HG03280 (cell line): ENCODE data around the gene EPB41L4B.

Experiments used
- ATAC-seq: cut with Tn5 transposase; IDR thresholded peaks from one replicate; pipeline ENCODE4 v1.9.1; 2021; ENCODE audit warnings: mild to moderate bottlenecking, moderate library complexity; ENCODE audit not compliant: unreplicated experiment

The EPB41L4B gene

DNA sequence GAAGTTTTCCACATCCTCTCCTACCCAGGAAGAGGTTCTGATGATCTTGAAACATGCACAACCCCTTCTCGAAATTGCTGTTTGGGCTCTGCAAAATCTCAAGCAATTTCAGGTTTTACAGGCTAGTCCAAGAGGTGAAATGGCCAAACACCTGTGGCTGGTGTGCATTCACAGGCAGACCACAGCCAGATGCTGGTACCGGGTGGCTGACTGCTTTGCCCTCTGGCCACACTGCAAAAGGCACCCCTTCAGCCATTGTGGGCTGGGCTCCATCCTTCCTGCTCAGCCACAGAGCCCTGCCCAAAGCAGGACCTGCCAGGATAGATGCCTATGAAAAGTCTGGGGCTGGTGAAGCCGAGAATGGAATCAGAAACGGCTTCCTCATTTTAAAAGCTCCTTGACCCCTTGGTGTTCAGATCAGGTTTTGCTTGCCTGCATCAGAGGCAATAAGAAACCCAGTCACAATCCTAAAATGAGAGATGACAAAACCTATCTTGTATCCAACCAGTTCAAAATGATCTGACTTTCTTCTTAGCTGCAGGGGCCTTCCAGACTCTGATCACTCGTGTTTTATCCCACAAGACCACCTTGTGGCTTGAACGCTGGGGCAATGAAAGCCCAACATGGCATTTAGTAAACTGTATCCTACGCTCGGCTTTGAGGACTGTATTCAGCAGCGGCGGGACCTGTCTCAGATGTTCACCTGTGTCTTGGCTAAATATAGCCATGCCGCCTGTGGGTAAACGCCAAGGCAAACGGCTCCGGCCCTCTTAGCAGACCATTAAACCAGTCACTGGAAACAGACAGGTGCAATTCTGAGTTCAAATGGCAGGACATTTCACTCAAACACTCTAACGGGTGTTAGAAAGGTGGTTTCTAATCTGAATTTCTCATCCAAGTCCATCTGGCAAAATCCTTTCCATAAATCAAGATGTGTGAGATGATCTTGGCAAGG lies 49.6 kb downstream of the EPB41L4B start:
- no peak for ATAC-seq

DNA sequence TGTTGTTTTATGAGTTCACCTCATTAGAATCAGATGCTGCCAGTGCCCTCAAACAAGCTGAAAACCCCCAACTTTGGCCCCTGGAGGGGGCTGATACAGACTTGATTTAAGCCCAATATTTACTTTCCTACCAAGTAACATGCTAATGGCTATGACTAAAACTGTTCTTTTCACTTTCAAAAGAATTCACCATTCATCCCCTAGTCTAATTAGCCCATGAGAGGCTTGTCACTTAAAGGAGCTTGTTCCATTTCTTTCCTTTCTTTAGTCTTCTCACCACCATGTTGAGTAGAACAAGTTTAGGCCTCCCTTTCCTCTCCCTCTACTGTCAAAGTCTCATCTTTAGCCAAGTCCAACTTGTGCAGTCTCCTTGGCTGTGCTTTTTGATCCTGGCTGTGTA lies 50.4 kb downstream of the EPB41L4B start:
- no peak for ATAC-seq

DNA sequence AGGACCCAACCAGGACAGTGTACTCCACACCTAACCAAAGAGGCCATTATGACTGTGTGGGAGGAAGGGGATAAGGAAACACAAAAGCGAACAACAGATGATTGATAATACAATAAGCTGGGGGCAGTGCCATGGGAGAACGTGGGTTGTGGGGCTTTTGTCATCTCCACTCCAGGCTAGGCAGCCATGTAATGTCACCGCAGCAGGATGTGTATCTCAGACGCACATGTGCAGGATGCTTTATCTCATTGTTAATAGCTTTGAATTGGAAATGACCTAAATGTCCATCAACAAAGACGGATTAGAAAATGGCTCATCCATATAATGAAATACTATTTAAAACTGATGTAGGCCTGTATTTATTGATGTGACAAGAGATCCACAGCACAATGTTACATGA lies 51.0 kb downstream of the EPB41L4B start:
- no peak for ATAC-seq

DNA sequence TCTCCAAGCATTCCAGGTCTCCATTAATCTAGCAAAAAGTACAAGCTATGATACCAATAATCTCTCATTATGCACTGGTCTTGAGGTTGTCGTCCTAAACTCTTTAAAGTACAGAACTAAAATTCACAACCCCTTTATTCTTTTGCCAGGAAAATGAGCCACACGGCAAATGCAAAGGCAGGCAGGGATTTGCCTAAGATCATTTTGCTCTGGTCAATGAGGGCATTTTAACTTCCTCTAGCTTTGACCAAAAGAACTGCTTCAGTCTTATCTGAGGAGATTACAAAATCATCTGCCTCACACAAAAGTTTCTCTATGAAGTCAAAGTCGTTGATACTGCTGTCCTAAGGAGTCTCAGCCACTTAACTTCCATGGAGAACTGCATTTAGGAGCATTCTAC lies 51.8 kb downstream of the EPB41L4B start:
- no peak for ATAC-seq

DNA sequence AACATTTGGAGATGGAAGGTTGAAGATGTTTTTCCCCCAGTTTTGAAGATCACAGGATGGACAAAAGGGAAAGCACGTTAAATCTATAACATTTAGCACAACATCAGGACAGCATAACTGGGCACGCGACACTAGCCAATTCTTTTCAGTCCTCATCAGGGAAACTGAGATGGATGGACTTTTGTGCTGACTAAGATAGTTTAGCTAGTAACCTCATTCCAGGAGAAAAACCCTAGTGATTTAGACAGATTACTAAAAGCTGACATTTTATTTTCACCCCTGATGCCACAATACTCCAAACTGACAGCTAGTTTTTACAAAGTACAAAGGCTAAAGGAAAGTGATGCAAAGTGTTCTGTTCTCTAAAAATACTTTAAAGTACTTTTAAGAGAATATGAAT lies 53.3 kb downstream of the EPB41L4B start:
- no peak for ATAC-seq

DNA sequence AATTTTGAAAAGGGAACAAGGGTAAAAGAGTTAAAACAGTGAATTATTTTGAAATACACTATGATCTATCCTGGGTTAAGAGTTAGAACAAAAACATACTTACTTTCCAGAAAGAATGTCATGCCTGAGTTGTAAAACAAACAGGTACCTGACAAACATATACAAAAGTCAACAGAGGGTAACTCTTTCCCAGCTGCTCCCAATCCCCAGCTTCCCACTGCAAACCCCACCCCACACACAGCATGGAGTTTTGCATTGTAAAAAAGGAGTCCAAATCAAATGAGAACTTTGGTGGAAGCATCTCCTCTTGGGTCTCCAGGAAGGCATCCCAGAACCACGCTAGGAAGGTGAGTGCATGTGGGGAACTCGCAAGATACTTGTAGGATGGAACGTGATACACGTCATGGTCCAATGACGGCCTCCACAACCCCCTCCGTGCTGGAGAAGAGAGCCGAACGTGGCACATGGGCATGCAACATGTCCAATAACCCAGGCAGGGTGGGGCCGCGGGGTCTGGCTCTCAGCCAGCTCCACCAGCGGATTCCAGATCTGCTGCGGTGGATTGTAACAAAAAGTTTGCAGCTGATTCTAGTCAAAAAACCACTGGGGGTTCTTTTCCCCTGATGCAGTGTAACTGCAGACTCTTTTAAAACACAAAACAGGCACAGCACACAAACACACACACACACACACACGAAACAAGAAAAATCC lies 55.8 kb downstream of the EPB41L4B start:
- no peak for ATAC-seq

DNA sequence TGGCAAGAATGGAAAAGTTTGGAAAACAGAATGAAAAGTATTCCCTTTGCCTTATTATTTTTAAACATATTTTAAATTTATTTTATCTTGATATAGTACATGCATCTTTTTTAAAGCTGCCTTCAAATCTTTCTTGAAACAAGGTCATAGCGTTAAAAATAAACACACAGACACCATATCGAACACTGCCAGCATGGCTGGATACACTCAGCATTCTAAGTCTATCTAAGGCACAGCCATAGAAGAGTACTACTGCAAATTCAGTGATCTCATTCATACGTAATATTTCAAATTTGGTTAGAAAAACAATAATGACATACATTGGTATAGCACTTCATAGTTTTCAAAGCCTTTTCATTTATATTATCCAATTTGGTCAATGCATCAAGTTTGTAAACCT lies 57.5 kb downstream of the EPB41L4B start:
- ATAC-seq: no peak

DNA sequence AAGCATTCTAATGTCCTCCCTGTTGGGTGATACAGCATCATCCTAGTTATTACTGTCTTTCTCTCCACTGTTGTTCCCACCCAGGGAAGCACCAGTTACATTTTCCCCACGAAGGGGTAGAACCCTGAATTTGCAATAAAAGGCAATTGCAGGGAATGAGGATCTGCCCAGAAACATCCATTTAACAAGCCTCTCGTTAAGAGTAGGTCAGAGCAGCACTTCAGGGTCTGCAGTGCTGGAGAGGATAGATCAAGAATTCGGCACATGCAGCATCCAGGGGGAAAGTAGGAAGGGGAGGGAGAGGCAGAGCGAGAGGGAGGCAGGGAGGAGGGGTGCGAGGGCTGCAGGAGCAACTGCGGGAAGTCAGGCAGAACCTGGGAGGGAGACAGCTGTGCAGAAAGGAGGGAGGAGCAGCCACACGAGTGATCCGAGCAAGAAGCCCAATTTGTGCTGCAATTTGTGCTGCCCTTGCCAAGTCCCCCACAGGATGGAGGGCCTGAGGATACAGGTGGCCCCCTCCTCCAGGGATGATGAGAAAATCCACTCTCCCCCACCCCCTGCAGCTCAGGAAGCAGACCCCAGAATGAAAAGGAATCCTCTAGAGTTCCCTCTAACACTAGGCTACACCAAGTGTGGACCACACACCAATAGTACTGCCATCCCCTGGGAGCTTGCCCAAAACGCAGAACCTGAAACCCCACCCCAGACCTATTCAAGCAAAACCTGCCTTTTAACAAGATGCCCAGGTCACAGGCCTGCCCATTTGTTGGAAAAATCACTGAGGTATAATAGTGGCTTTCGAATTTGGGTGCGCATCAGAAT lies 62.2 kb downstream of the EPB41L4B start:
- ATAC-seq: no peak

DNA sequence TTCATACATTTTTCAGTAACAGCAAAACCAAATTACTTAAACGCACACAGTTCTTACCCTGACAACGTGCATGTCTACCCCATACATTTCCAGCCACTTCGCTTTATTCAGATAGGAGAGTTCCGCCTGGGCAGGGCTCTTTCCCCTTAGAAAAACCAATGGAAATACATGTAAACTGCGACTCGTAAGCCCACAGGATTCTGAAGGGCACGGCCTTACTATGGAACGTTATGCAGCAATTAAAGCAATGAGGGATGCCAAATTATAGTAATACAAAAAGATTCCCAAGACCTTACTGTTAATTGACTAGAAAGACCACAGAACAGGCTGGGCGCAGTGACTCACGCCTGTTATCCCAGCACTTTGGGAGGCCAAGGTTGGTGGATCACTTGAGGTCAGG lies 64.5 kb downstream of the EPB41L4B start:
- ATAC-seq: no peak

DNA sequence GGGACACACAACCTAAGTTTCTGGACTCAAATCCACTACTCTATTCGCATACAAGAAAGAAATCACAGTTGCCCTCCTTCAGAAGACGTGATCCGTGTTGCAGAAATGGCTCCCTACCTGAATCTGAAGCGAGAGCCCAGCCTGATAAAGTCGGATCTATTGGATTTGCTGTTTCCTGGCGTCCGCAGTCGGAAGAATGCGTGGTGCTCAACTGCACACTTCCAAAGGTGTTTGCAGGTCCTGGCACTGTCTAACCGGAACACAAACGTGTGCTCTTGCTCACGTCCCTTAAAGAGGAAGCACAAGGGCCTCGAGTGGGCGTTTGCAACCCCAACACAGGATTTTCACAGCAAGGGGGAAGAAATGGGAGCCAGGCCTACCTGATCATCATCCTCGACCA lies 65.5 kb downstream of the EPB41L4B start:
- no peak for ATAC-seq

DNA sequence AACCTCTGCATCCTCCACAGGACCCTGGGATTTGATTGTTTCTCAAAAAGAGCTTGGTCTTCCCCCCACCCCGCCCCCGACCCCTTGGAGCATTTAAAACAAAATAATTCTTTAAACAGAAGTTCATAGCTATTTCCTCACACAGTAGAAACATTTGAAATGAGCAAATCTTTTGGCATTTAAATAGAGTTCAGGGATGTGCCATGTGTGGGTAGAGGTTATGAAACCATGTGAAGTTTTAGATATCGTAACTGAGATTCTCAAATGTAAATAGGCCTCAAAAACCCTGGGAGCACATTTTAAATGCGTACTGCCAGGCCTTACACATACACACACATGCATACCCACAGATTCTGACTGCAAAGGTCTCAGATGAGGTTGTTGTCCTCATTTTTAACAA lies 66.5 kb downstream of the EPB41L4B start:
- ATAC-seq: no peak

DNA sequence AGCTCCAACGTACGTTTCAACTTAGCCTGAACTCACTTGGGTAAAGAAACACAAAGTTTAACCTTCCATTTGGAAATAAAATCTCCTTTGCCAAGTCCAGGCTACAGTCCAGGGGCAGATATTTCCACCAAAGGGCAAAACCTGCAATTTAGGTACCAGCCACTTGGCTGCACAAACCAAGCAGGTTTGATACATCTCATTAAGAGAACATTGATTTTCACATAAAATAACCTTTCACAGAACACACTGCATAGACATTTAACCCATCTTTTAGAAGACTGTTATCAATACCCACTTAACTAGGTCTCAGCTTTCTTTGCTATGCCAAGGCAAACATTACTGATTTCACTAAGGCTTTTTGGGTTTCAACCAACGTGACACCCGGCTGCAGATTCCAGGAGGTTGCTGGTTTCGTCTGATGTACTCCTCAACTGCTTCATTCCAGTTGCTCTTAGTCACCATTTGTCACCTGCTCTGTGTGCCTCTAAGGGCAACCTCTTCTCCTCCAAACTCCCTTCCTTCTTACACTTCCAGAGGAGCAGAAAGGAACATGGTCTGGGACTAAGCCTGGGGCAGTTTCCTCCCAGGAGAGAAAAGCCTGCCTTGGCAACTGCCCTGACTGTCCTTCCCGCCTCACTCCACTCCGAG lies 67.1 kb downstream of the EPB41L4B start:
- no peak for ATAC-seq

DNA sequence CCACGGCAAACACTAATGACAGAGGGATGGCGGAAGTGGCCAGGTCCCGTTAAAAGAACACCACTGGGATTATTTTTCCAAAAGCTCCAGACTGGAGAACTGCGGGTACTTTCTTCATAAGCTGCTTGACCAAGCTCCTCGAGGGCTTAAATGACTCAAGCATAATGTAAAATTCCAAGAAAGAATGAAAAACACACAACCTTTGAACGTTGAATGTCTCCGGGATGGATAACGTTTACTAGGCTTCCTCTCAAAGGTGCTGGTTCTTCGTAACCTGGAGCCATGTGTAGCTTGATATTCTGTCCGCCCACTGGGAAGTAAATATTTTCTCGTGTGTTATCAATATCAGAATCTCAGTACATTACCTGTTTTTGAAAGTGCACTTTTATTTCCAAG lies 67.6 kb downstream of the EPB41L4B start:
- no peak for ATAC-seq

DNA sequence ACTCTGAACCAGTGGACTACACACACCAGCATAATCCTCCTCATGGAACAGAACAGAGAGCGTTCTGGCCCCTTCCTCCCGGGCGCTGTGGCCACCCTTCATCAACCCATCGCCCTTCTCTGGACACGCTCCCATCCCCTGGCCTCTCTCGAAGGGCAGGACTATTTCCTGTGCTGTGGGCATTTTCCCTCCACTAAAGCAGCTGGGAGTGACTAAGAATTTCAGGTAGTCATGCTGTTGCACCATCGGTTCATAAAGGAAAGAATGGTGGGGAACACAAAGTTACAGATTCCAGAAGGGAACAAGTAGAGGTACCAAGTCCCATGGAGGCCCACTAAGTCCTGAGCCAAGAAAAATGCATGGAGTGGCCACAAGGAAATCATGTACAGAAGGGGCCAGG lies 68.6 kb downstream of the EPB41L4B start:
- ATAC-seq: no peak

DNA sequence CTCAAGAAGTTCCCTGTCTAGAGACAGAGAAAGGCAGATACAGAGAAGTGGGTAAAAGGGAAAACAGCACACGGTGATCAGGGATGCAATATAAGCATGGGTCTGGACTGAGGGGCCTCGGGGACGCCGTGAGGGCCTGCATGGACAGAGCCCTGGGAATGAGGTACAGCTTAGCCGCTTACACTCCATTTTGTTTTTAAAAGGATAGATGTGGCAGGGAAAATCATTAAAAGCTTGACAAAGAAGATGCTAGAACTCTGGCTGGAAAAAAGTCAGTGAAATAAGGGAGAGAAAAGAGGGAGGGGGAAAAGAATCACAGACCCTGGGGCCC lies 69.1 kb downstream of the EPB41L4B start:
- ATAC-seq: no peak

DNA sequence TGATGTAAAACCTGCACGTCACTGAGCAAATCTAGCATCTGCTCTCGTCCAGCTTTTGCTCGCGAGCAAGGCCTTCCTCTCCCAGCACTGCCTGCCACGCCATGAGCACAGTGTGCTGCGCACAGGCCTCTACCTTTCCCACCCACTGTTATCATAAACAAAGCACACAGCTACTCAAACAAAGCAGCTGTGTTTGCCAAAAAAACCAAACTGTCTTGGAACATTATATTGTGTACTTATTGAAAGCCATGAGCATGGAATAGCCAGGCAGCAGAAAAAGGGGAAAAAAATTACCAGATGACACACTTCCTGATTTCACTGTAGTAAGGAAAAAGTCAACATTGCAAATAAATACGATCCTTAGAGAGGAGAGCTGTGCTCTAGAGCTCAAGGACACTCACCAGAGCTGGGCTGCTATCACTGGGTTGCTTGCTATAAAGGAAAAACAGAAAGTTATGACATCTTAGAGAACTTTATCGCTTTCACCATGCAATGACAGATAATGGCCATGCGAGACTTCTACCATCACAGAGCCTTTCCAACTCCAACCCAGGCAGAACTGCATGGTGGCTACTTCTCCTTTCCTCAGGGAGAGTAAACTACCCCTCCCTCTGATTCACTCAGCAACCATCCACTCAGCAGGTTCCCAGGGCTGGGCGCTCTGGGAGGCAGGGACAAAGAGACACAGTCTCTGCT lies 69.6 kb downstream of the EPB41L4B start:
- no peak for ATAC-seq

DNA sequence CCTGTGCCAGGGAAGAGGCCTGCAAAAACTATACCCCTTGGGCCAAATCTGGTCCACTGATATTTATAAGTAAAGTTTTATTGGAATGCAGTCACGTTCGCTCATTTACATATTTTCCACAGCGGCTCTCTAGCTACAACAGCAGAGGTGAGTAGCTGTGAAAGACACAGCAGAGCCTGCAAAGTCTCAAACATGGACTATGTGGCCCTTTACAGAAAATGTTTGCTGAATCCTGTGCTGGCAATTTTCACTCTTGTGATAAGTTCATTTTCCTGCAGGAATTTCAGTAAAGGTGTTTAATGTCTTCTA lies 70.1 kb downstream of the EPB41L4B start:
- no peak for ATAC-seq

DNA sequence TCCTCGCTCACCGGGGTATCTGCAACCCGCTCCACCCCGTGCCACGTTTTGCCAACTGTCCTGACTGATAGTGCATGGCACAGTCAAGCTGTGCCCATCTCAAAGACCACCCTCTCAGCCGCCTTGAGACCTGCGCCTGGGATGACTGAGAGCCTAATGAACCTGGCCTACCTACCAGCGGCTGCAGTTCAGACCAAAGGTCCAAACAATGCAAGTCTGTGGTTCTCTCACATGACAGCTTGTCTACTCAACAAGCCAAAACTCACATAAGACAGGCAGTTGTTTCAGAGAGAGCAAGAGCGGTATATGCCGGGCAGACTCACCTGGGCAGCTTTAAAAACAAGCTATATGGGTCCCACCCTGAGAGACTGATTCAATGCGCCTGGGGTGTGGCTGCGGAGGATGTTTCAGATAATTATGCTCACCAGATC lies 70.5 kb downstream of the EPB41L4B start:
- ATAC-seq: no peak

DNA sequence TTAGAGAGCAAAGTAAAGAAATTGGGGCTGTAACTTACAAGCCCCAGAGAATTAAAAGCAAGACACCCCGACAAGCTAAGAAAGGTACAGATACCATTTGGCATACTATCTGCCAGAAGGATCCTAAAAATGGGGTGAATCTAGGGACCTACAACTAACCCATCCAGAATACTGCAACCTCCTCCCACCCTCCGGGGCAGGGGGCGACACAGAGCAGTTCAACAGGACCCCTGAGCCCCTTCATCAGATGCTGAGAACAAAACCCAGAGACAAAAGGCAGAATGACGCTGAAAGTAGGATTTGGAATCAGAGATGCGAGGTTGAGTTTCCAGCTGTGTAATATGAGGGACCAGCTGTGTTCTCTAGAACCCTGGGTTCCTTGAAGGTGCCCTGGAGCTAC lies 71.2 kb downstream of the EPB41L4B start:
- no peak for ATAC-seq

DNA sequence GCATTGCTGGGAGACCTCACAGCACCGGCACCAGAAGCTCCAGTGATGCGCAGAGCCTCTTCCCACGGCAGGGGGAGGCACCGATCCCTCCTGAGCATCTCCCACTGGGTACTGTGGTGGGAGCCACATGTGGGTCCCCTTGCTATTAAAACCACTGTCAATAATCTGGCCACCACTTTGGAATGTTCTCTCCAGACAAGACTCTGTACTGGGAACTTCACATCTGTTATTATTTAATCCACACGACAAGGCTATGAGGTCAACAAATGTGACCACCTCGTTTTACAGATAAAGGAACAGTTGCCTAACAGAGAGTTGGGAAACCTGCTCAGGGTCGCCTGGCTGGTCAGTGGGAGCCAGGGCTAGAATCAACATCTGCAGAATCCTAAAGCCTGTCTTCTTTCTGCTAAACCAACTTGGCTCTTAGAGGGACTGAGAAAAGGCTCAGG lies 72.7 kb downstream of the EPB41L4B start:
- no peak for ATAC-seq

DNA sequence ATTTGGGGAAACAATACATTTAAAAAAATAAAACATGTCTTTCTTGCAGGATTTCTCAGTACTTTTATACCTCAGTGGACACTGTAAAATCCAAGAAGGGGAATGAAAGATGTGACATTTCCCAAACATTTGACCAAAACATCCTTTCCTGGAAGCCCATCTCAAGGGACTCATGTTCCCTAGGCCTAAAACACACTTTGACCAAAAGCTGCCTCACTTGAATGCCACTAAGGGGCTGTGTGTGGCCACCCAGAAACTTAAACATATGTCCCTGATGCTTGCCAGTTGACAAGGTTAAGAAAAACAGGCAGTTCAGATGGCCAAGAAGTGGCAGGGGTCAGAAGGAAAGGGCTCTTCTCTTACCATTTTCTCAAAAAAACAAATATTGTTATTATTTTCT lies 73.6 kb downstream of the EPB41L4B start:
- no peak for ATAC-seq
